HG03039 (cell line): ENCODE results near the gene CEMIP2.
"Not testable (repeated sequence)": the region's sequence is repeated elsewhere in the genome, so short reads cannot be mapped to it uniquely, and the experiment has no call there.

ENCODE experiments used
- ATAC-seq: cut with Tn5 transposase; IDR thresholded peaks from one replicate; pipeline ENCODE4 v1.9.1; 2021; ENCODE audit warnings: mild to moderate bottlenecking, moderate library complexity; ENCODE audit not compliant: unreplicated experiment

The CEMIP2 gene

DNA sequence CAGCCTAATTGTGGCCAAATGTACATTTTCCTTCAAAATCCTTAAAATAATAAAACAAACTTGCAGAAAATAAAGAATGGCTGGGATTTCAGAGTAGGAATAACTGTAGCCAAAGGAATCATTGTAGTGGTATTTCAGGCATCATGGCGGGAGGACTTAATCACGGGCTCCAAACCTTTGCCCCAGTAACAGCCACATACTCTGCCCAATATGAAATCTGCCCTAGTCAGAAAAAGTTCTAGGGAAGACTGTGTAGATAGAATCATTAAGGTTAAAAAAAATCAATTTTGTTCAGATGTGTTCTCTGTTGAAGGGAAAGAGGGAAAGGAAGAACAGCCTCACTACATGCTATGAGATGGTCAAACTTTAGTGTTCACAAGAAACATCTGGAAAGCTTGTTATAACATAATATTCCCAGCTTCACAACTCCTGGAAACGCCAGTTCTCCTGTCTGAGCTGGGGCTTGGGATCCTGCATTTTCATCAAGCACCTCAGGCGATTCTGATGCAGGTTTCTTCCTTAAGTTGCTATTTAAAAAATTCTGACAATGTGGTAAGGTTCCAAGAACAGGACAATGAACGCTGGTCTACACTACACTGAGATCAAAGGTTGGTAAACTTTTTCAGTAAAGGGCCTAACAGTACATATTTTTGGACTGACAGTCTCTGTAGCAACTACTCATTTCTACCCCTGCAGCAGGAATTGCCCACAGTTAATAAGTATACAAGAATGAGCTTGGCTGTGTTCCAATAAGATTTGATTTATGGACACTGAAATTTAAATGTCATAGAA is 87.9 kb downstream of the CEMIP2 start:
- no peak for ATAC-seq

GRCh38 chr9:71678999-71679398 is 89.3 kb downstream of the CEMIP2 start:
- ATAC-seq = no peak

DNA sequence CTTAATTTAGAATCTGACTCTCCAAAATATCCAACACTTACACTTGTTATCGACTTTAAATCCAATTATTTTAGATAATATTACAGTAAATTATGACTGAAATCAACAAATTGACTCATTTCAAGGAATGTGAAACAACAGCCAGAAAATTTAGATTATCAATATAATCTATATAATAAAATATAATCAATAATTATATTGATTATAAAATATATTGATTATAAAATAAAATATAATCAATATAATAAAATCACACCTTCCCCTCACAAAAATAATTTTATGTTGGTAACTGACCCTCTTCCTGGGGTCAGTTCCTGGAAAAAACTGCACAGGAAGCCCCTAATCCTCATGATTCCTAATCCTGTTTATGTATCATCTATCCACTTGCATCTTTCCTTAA is 91.1 kb downstream of the CEMIP2 start:
- ATAC-seq = no peak

GRCh38 chr9:71676460-71676859 is 91.9 kb downstream of the CEMIP2 start:
- ATAC-seq = no peak

DNA sequence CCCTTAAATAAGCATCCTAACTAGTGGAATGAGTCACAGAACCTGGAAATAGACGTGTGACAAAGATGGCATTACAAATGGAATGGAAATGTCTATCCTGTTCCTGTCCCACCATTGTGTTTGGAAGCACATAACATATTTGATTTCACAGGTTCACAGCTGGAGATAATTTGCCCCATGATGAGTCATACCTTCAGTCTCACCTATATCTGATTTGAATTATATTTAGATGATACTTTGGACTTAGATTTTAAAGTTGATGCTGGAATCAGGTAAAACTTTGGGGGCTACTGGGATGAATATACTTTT is 92.5 kb downstream of the CEMIP2 start:
- ATAC-seq = no peak

DNA sequence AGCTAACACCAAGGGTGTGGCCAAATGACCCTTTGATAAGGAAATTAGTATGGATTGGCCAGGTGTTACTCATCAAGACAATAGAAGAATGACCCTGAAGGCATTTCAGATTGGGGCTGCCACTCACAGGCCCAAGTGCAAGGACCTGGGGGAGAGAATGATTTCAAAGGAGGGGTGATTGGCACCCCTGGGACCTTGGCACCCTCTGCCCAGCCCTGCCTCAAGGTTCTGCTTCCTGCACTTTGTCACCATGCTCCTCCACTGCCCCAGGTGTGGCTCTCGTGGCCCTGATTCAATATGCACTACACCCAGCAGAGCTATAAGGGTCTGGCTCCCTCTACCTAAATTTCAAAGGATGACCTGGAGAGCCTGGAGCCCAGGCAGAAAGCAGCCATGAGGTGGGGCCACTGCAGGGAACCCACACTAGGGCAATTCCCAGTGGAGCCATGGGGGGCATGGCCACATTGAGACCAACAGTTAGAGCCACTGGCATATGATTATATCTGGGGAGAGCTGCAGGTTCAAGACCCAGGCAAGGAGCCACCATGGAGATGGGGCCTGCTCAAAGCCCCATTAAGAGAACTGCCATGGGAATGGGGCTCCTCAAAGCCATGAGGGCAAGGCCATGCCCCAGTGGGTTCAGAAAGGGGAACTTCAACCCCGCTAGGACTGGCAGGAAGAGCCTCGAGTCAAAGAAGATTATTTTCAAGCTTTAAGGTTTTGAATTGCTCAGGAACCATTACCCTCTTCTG is 93.0 kb downstream of the CEMIP2 start:
- no peak for ATAC-seq

- no peak for ATAC-seq
These were observed 95.7 kb downstream of the CEMIP2 start for GRCh38 chr9:71672573-71672972.

- ATAC-seq = no peak
These were observed 97.0 kb downstream of the CEMIP2 start for GRCh38 chr9:71671289-71671688.

DNA sequence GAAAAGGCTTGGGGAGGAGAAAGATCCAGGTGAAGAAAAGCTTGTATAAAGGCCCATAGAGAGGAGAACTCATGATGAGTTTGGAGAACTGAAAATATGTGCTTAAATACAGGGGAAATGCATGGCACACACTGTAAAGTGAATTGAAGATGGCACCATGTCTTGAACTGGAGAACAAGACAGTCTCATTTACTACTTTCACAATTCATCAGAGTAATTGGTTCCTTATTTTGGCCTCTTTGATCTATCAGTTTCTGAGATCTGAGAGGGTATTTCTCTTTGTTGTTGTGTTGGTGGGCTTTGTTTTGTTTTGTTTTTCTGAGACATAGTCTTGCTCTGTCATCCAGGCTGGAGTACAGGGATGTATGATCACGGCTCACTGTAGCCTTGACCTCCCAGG is 98.2 kb downstream of the CEMIP2 start:
- no peak for ATAC-seq

DNA sequence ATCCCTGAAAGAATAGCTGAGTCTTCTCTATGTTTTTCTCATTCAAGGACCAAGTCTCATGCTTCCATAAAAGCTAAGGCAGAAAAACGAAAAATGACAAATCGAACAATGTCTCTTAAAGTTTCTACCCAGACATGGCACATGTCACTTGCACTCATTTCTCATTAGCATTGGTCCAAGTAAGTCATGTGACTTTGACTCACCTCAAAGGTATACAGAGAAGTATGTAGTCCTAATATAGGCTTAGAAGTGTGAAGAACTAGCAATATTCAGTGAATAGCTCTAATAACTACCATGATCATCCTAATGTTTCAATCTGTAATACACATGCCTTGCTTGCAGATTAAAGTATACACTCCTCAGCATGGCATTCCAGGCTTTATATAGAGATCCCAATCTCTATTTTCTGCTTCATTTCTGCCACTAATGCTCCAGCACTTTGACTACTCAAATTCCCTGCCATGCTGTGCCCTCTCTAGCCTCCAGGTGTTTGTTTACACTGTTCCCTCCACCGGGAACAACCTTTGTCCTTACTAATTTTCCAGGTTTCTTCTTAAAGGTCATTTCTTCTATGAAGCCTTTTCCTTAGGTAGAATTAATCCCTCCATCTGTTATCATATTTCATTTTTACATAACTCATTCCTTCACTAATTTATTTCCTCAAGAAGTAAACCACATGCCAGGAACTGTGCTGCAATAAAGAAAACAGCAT is 98.9 kb downstream of the CEMIP2 start:
- no peak for ATAC-seq

DNA sequence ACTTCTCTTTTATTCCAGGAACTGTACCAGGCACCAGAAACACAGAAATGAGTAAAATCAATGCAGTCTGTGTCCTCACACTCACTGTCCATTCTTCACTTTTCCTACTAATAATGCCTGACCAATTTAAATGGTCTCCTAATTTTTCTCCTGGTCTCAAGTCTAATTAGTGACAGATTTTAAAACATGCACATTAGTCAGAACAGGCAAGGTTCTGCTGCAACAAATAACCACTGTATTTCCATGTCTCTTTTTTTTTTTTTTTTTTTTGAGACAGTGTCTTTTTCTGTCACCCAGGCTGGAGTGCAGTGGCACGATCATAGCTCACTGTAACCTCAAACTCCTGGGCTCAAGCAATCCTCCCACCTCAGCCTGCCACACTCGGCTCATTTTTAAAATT is 99.6 kb downstream of the CEMIP2 start:
- ATAC-seq = no peak

GRCh38 chr9:71665247-71665646 is 103.1 kb downstream of the CEMIP2 start:
- no peak for ATAC-seq

DNA sequence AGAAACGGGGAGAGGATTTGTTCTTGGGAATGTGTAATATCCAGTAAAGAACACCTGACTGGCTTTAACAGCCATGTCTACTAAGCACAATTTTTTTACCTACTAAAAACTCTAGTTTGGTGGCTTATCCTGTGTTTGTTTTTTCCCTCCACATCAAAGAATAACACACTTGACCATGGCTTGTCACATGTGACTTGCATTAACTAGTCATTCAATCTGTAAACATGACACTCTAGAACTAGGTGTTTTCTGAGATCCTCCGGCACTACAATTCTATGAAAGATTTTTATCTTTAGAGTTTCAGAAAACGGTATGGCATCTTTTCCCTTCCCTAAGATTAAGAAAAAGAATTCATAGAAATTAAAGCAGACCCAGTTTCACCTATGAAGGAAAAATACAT is 103.7 kb downstream of the CEMIP2 start:
- no peak for ATAC-seq

DNA sequence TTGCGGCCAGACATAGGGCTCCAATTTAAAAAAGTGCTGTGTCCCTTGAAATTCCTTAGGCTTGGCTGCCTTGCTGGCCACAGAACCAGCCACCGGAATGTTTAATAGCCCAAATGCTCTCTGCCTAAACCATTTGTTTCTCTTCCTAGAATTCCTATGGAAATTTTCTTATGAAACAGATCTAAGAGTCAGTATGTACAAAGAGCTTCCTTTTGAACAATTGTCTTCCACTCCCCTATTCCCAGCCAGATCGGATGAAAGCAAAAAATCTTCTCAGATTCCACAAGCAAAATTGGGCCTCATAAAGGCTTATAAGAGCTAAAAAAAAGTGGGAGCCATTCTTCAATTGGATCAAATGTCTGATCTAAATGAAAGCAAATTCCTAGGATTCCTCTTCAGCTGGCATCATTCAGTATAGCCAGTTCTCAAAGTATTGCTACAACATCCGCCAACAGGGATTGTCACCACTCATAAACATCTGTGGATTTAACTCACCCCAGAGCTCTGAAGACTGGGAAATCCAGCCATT is 104.3 kb downstream of the CEMIP2 start:
- ATAC-seq = no peak

- ATAC-seq = no peak
These were observed 105.1 kb downstream of the CEMIP2 start for GRCh38 chr9:71663216-71663615.

DNA sequence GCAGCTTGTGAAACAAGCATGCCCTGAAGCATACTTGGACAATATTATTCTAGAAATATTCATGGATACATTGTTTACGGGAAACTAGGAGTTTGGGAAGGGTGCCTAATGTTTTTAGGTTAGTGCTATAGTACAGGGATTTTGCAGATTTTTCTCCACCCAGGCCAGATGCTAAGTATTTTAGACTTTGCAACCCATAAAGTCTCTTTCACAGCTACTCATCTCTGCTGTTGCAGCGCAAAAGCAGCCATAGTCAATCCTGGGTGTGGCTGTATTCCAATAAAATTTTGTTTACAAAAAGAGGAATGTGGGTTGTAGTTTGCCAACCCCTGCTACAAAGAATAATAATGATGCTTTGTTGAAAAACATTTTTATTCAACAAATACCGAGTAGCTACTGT is 106.2 kb downstream of the CEMIP2 start:
- ATAC-seq = no peak

- ATAC-seq = not testable (repeated sequence)
These were observed 111.0 kb downstream of the CEMIP2 start for GRCh38 chr9:71657276-71657675.

DNA sequence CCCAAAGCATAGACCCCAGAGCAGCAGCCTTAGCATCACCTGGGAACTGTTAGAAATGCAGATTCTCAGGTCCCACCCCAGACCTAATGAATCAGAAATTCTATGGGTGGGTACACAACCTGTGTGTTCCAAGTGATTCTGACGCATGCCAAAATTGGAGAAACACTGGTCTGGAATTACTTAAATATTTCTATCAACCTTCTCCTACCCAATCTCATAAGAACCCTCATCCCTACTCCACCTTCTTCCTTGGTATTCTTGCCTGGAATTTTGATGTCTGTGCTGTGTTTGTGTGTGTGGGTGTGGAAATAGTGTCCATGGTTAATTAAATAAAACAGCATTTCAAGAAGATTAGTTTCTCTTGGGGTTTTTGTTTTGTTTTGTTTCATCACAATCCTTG is 111.8 kb downstream of the CEMIP2 start:
- ATAC-seq = no peak

DNA sequence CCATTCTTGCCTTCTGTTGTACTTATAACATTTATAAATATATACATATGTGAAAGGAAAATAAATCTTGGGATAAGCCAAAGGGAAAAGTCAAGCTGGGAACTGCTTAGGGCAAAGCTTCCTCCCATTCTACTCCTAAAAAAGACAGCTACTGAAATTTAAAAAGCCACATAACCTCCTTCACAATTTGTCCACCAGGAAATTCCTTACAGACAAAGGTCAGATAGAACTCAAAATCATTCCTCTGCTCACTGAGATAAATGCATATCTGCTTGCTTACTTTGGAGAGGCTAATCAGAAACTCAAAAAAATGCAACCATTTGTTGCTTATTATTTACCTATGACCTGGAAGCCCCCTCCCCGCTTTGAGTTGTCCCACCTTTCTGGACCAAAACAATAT is 112.5 kb downstream of the CEMIP2 start:
- ATAC-seq = no peak

DNA sequence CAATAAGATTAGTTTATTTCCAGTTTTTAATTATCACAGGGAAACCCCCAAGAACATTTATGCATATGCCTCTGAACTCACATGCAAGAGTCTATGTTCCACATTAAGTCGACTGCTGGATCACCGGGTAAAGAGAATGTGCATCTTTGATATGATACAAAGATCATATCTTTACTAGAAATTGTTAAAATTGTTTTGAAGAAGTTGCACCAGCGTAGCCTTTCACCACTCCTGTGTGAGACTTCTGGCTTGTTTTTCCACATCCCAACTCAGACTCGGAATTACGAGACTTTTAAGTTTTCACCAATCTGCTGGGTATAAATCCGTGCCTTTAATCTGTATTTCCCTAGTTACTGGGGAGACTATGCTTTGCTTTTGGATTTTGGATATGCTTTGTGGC is 113.2 kb downstream of the CEMIP2 start:
- ATAC-seq = no peak

DNA sequence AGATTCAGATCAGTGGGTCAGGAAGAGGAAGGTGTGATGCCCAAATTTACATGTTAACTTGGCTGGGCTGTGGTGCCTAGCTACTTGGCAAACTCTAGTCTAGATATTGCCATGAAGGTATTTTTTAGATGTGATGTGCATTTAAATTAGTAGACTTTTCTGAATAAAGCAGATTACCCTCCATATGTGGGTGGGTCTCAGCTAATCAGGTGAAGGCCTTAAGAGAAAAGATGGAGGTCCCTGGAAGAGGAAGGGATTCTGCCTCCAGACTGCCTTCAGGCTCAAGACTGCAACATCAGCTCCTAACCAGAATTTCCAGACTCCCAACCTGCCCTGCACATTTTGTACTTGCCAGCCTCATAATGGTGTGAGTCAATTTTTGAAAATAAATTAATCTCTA is 115.8 kb downstream of the CEMIP2 start:
- ATAC-seq = no peak

DNA sequence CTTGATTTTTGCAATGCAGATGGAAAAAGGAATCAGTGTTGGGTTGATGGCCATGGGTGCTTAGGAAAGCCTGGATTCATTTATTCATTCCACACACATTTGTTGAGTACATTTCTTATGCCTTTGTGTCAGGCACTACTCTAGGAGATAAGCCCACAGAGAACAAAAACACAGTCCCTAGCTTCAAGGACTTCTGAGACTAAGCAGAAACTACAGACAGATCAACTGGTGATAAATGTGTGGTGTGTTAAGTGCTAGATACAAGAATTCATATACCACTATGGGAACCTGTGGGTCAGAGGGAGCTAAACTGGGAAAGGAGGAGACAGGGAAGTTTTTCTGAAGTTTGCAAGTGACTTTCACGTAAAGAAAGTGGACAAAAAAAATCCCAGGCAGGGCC is 119.9 kb downstream of the CEMIP2 start:
- ATAC-seq = no peak
